GM18870 (cell line): Measurements from ENCODE around the gene SMCHD1.
"Not testable (repeated sequence)": the region's sequence is repeated elsewhere in the genome, so short reads cannot be mapped to it uniquely, and the experiment has no call there.

Source experiments
- ATAC-seq: cut with Tn5 transposase; IDR thresholded peaks from one replicate; pipeline ENCODE4 v1.9.1; 2021; ENCODE audit warnings: moderate library complexity; ENCODE audit not compliant: unreplicated experiment

SMCHD1 gene

GRCh38 chr18:2715990-2716389 lies 60.5 kb downstream of the SMCHD1 start:
- no peak for ATAC-seq

GRCh38 chr18:2716394-2717326 lies 61.1 kb downstream of the SMCHD1 start:
- no peak for ATAC-seq

- ATAC-seq, result no peak
Observed at GRCh38 chr18:2717407-2717806, 61.9 kb downstream of the SMCHD1 start.

GRCh38 chr18:2719040-2719439 lies 63.5 kb downstream of the SMCHD1 start:
- no peak for ATAC-seq

- no peak for ATAC-seq
Observed at GRCh38 chr18:2723207-2723606, 67.7 kb downstream of the SMCHD1 start.

DNA sequence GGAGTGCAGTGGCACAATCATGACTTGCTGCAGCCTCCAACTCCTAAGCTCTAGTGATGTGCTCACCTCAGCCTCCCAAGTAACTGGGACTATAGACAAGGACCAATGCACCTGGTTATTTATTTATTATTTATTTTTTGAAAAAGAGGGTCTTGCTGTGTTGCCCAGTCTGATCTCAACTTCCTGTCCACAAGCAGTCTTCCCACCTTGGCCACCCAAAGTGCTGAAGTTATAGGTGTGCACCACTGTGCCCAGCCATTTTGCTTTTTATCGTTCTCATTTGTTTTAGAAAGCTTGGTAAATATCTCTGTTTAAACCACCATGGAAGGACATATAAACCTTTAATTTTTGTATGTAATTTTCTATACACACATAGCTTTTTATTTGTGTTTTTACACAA lies 74.2 kb downstream of the SMCHD1 start:
- no peak for ATAC-seq

GRCh38 chr18:2736823-2737222 lies 81.3 kb downstream of the SMCHD1 start:
- no peak for ATAC-seq

GRCh38 chr18:2740082-2740481 lies 84.6 kb downstream of the SMCHD1 start:
- not testable (repeated sequence) for ATAC-seq

GRCh38 chr18:2746274-2746673 lies 90.7 kb downstream of the SMCHD1 start:
- no peak for ATAC-seq

DNA sequence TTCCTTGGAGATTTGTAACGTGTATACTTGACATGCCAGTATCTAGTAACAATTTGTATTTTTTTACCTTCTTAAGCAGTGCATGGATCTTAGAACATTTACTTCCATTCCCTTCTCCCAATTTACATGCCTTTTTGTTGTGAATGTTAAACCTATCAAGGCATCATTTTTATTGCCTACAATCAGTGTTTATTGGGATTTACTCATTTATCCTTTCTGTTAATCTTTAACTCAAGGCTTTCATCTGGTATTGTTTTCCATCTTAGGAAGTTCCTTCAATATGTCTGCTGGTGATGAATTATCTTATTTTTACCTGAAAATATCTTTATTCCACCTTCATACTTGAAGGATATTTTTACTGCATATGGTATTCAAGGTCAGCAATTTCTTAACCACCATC lies 102.8 kb downstream of the SMCHD1 start:
- ATAC-seq, result no peak

GRCh38 chr18:2774669-2775068 lies 119.1 kb downstream of the SMCHD1 start:
- ATAC-seq, result no peak

DNA sequence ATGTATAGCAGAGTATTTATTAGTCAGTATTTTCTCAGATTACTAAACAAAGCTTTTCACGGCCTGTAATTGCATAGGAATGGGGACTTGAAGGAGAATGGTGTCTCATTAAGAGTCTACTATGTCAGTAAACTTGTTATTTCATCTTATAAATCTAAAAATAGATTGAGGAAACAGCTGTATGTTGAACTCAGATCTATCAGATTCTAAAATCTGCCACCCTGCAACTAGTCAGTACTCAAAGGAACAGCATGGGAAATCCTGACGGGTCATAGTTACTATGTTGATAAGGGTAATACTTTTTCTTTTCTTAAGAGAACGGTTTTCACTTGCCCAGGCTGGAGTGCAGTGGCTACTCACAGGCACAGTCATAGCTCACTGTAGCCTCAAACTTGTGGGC lies 121.1 kb downstream of the SMCHD1 start:
- ATAC-seq, result no peak

DNA sequence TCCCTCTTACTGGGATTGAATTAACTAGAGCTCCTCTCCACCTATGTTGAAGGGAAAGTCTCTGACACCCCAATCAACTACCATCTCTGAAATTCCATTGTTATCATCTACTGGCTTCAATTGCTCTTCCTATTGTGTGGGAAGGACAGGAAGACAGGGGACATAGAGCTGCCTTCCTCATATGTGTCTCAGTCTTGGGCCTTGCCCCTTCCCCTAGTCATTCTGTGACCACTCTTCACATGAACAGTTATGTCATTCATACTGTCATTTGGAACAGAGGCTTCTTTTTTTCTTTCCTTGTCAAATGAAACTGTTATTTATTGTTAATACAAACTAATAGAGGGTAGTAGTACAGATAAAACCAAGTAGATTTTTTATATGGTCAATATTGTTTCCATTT lies 121.7 kb downstream of the SMCHD1 start:
- ATAC-seq, result no peak

DNA sequence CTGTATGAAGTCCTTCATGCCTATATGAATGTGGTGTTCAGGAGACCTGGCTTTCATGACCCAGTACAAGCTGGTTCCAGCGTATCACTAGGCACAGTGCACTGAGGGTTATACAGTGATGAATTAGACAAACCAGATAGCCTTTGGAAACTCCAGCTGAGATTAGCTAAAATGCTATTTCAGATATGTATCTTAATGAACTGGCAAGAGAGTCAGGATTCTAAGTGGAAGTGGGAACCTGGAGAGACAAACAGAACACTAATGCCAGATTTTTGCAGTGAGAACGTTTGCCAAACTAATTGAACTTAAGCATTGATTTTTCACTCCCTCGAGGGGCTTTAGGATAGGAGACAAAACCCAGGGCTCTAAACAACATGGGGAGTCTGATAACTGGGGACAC lies 125.2 kb downstream of the SMCHD1 start:
- ATAC-seq, result no peak

DNA sequence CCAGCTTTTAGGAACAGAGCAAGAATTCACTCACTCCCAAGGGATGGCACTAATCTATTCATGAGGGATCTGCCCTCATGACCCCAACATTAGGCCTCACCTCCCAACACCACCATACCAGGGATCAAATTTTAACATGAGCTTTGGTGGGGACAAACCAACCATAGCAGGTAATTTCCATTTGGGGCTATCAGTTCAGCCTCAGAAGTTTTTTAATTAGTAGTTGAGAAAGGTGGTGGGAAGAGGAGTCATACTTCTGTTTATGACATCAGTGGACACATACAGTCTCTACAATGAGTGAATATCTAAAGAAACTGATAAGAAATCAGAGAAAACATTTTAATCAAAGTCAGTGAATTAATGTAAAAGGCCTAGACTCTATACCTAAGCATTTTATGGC lies 131.7 kb downstream of the SMCHD1 start:
- ATAC-seq, result no peak

GRCh38 chr18:2792395-2792794 lies 136.9 kb downstream of the SMCHD1 start:
- ATAC-seq, result no peak

- no peak for ATAC-seq
Observed at GRCh38 chr18:2794159-2794558, 138.6 kb downstream of the SMCHD1 start.

- no peak for ATAC-seq
Observed at GRCh38 chr18:2797951-2798350, 142.4 kb downstream of the SMCHD1 start.

- ATAC-seq, result no peak
Observed at GRCh38 chr18:2799369-2799768, 143.8 kb downstream of the SMCHD1 start.

GRCh38 chr18:2805970-2806943 lies 150.7 kb downstream of the SMCHD1 start:
- no peak for ATAC-seq

DNA sequence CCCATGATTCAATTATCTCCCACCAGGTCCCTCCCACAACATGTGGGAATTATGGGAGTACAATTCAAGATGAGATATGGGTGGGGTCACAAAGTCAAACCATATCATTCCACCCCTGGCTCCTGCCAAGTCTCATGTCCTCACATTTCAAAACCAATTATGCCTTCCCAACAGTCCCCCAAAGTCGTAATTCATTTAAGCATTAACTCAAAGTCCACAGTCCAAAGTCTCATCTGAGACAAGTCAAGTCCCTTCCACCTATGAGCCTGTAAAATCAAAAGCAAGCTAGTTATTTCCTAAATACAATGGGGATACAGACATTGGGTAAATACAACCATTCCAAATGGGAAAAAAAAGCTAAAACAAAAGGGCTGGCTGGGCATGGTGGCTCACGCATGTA lies 153.1 kb downstream of the SMCHD1 start:
- ATAC-seq, result not testable (repeated sequence)
